Tibial nerve (tissue), 4 donors: Measurements from ENCODE around the gene GAS5.
"Not testable (repeated sequence)": the region's sequence is repeated elsewhere in the genome, so short reads cannot be mapped to it uniquely, and the experiment has no call there.

Experiments used
- CTCF ChIP-seq, 5 experiments: fragments of 200-600 bp in 3 of 5; fragments of 450-650 bp in 2 of 5; sonication (generic) in 3 of 5; IDR thresholded peaks; one replicate each; pipeline ENCODE4 v1.5.1; 2016 to 2019; ENCODE audit warnings: antibody characterized with exemption in 5 of 5, mild to moderate bottlenecking in 3 of 5, moderate library complexity in 2 of 5
- EP300 ChIP-seq, 2 donors: sonication (generic); formaldehyde crosslinking; IDR thresholded peaks; one replicate each; pipeline ENCODE4 v1.6.1; 2017; ENCODE audit warnings: antibody characterized with exemption in 2 of 2, mild to moderate bottlenecking in 1 of 2
- POLR2A ChIP-seq, 2 donors: fragments of 450-650 bp; IDR thresholded peaks; one replicate each; pipeline ENCODE4 v1.6.1; 2017; ENCODE audit warnings: antibody characterized with exemption in 2 of 2, mild to moderate bottlenecking in 2 of 2, moderate library complexity in 2 of 2

- not testable (repeated sequence) for TF ChIP-seq CTCF, POLR2A, EP300 (IDR thresholded peaks at IDR 0.05)
Observed at GRCh38 chr1:173862146-173862768, 5.5 kb downstream of the GAS5 start.
